Measurements from ENCODE around the gene MRPL37.
"Not testable (repeated sequence)": the region's sequence is repeated elsewhere in the genome, so short reads cannot be mapped to it uniquely, and the experiment has no call there.

Gene MRPL37

DNA sequence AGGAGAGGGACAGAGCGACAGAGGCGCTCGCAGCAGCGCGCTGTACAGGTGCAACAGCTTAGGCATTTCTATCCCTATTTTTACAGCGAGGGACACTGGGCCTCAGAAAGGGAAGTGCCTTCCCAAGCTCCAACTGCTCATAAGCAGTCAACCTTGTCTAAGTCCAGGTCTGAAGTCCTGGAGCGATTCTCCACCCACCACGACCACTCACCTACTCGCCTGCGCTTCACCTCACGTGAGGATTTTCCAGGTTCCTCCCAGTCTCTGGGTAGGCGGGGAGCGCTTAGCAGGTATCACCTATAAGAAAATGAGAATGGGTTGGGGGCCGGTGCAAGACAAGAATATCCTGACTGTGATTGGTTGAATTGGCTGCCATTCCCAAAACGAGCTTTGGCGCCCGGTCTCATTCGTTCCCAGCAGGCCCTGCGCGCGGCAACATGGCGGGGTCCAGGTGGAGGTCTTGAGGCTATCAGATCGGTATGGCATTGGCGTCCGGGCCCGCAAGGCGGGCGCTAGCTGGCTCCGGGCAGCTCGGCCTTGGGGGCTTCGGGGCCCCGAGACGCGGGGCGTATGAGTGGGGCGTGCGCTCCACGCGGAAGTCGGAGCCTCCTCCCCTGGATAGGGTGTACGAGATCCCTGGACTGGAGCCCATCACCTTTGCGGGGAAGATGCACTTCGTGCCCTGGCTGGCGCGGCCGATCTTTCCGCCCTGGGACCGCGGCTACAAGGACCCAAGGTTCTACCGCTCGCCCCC, at the start of gene MRPL37, which contains the start of gene CYB5RL:
TSS of gene MRPL37 (plus strand) at position 403 of the 754 bp plus-strand sequence. CDS start at position 480, 77 bp downstream.
TSS of gene CYB5RL (minus strand) at position 266 of the 754 bp plus-strand sequence. CDS start 4,414 bp downstream, outside the sequence.
- peak; percentile 68 to 80 for DNase-seq (ENCODE audit: low read depth in 2 of 2)

DNA sequence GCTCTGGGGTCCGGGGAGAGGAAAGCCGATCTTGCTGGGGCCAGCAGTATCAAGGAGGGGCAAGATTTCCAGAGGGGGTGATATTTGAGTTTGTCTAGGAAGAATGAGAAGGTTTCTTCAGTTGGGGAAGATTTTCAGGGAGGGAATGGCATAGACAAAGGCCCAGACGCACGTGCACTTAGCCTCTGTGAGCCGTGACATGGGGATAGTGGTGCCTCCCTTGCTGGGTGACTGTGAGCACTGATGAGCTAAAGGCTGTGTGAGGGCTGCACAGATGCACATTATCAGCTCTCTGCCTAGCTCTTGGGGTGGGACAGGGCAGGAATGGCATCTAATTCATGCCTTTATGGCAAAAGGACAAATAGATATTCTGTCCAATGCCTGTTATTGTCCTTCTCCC, 49.0 kb upstream of the MRPL37 start:
- DNase-seq (ENCODE audit: low read depth in 2 of 2) = no peak

DNA sequence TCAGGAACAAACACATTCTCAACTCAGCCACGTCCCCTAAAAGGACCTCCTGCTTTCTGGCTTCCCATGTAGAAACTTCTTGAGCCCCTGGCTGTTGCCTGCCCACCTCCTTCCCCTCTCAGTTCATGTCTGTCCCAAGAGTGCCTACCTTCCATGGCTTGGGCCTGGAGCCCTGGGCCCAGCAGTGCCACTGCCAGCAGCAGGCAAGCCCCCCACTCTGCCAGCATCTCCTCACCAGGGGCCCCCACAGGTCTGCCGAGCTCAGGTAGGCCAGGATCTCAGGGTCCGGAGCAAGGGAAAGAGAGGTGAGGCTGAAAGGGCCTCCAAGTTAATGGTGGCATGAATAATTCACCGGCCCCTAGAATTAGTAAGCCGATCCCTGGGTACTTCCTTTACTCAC, 47.3 kb upstream of the MRPL37 start, which contains the start of gene CDCP2:
TSS of gene CDCP2 (minus strand) at position 305 of the 400 bp plus-strand sequence. CDS start at position 227, 78 bp downstream.
- no peak for DNase-seq (ENCODE audit: low read depth in 2 of 2)

DNA sequence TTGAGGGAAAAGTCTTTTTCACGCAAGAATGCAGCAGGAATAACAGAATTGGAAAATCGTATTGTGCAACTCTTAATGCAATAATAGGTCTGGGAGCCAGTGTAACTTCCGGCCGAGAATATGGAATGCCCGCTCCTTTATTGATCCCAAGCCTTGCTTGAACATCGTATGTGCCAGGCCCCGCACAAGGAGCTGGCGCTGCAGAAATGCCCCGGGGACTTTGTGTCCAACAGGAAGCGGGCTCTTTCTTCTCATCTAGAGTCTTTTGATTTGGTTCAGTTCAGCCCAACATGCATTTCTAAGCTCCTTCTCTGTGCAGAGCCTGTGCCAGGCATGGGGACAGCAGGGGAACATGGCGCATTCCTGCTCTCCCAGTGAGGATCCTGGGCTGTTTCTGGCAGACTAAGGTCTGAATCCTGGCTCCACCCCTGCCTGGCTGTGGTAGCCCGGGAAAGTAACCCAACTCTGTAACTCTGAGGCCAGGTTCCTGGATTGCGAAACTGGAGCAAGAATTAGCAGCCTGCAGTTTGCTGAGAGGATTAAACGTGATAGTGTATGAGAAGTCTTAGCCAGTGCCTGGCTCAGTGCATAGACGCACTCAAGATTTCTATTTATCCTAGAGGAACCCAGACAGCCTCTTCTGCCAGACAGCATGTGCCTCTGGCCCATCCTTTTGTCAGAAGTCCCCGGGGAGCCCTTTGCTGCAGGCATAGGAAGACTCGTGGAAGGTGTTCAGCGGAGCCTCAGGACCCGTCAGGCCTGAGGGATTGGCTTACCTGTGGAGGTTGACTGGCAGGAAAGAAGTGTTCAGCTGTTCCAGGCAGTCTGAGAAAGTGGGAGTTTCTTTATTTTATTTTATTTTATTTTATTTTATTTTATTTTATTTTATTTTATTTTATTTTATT, 46.2 kb upstream of the MRPL37 start:
- DNase-seq (ENCODE audit: low read depth in 2 of 2) = no peak

DNA sequence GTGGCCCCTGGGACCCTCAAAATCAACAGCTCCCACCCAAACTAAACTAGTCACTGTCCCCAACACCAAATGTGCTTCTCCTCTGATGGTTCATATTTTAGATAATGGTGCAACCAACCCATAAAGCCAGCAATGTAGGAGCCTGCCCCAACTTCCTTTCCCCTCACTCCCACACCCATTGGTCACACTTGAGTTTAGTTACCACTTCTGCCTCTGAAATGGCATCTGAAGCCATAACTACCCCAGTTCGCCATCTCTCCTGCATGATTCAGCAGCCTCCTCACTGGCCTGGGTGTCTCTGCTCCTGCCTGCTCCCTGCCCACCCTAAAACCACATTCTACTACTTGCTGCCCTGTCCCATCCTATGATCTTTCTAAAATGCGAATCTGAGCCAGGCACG, 43.8 kb upstream of the MRPL37 start:
- no peak for DNase-seq (ENCODE audit: low read depth in 2 of 2)

DNA sequence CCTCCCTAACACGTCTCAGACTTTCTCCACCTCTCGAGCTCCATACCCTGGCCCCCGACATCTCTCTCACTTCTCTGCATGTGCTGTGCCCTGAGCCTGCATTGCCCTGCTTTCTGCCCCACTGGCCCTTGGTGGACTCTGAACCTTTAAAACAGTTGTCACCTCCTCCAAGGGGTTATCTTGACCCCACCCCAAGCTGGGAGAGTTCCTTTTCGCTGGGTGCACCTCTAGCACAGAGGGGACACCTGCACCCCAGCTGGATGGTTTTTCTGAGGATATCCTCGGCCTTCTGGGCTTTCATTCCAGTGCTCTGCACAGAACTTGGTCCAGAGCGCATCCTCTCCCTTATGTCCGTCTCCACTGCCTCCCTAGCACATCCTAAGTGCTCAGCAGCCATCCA, 43.0 kb upstream of the MRPL37 start:
- no peak for DNase-seq (ENCODE audit: low read depth in 2 of 2)

DNA sequence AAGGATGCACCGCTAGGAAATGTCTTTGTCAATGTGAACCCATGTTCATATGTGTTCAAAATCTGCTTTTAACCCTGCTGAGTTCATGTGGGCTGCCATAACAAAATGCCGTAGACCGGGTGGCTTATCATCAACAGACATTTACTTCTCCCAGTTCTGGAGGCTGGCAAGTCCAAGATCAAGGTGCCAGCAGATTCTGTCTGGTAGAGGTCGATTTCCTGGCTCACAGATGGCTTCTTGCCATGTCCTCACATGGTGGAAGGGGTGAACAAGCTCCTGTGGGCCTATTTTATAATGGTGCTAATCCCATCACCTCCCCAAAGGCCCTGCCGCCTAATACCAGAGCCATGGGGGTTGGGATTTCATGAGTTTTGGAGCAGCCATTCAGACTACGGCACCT, 42.6 kb upstream of the MRPL37 start:
- DNase-seq (ENCODE audit: low read depth in 2 of 2) = no peak

DNA sequence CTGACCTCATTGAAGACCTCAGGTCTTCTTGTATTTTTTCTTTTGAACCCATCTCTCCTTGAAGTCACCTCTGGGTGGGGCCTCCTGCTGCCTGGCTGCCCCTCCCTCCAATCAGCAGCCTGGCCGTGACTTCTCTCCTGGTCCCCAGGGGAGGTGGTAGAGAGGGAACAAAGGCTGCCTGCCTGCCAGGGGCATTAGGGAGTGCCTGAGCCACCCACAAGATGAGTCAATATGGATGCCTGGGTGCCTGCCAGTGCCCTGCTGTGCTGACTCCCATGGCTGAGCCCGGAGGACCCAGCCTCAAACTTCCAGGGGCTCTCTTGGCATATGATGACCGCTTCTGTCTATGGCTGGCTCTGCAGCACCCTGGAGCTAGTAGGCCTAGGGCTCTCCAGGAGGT, 41.9 kb upstream of the MRPL37 start:
- DNase-seq (ENCODE audit: low read depth in 2 of 2) = no peak

DNA sequence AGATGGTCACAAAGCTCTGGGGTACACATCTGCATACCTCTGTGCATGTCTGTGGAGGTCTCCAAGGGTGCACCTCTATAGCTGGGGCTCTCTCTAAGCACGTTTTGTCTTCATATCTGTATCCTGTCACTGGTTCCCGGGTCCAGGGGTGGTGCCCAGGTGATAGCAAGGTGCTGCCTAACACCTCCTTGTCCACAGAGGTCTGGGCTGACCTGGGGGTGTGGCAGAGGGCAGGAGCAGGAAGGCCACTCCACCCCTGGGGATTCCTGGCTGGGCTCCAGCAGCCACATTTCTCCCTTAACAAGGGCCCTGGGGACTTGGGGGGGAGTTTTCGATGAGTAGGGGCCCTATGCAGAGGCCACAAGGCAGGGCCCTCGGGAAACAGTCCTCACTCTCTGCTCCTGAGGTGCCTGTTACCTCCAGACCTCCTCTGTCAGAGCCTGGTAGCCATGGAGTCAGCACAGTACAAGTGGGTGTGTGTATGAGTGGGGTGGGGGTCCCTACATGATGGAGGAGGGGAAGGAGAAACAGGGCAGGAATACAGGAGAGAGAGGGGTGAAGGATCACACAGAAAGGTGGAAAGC, 40.1 kb upstream of the MRPL37 start:
- no peak for DNase-seq (ENCODE audit: low read depth in 2 of 2)

DNA sequence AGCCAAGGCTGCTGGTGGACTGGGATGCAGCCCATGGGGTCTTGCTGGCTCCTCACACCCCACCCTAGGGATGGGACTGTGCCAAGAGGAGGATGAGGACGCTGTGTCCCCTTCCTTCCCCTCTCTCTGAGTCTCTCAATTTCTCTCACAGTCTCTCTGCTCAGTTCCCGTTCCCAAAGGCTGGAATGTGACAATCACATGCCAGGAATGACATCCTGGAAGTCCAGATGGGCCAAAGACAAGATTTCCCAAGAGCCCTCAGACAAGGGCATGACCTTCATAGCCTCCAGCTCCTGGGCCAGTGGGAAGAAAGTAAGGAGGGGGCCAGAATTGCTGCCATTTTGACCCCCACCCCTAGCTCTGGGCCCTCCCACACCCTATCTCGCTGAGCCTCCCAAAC, 39.6 kb upstream of the MRPL37 start:
- no peak for DNase-seq (ENCODE audit: low read depth in 2 of 2)

DNA sequence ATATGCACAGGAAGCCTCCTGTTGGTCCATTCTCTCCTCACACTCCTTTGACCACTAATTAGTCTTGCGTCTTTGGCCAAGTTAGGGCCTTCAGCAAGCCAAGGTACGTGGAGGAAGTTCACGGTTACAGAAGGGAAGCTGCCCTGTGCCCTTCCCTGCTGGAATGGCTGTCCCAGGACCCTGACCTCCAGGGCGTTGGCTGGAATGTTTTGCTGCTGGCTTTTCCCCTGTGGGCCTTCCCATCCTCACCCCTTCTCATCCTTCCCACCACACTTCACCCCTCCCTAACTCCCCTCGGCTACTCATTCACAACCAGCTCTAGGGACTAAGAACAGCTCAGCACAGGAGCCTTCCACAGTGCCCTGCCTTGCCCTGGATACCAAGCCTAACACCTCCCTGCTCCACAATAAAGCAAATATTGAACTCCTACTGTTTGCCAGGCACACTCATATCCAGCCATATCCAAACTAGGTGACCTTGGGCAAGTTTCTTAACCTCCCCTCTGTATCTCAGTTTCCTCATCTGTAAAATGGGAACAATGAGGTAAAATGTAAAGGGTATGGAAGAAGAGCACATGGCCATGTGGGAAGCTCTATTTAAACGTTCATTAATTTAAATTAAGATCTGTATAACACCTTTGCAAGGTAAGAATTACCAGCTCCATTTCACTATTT, 38.3 kb upstream of the MRPL37 start:
- no peak for DNase-seq (ENCODE audit: low read depth in 2 of 2)

DNA sequence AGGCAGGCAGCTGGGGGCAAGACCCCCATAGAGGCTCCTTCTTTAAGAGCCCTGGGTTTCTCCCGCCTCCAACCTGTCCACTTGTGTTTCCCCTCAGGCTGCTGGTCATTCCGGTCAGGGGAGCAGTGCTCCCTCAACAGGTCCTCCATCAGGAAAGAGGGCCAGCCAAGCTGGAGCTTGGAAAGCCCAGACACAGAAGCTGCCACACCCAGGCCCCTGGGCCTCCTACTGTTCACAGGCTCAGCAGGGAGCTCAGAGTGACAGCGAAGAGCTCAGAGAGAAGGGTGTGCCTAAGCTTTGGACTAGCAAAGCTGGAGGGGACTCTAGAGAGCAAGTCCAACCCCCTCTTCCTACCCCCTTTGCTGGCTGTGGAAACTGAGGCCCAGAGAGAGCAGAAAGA, 36.9 kb upstream of the MRPL37 start:
- no peak for DNase-seq (ENCODE audit: low read depth in 2 of 2)

DNA sequence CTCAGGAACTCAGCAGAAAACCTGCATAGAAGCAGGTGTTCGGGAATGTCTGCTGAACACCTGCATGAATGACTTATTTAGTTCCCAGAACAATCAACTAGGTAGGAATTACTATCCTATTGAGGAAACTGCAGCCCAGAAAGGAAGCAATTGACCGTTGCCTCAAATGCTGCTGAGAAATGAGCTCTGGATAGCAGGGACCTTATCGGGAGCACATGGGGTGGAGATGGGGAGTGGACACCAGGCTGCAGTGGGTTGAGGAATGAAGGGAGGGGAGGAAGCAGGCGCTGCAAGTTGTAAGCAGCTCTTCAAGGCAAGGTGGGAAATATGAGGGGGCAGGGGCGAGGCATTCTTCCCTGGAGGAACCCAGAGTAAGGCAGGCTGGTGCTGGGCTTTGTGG, 36.4 kb upstream of the MRPL37 start:
- DNase-seq (ENCODE audit: low read depth in 2 of 2) = no peak

DNA sequence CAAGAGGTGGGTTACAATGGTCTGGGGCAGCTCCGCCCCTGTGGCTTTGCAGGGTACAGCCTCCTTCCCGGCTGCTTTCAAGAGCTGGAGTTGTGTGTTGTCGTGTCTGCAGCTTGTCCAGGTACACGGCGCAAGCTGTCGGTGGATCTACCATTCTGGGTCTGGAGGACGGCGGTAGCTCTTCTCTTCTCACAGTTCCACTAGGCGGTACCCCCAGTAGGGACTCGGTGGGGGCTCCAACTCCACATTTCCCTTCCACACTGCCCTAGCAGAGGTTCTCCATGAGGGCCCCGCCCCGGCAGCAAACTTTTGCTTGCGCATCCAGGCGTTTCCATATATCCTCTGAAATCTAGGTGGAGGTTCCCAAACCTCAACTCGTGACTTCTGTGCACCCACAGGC, 34.8 kb upstream of the MRPL37 start:
- no peak for DNase-seq (ENCODE audit: low read depth in 2 of 2)

DNA sequence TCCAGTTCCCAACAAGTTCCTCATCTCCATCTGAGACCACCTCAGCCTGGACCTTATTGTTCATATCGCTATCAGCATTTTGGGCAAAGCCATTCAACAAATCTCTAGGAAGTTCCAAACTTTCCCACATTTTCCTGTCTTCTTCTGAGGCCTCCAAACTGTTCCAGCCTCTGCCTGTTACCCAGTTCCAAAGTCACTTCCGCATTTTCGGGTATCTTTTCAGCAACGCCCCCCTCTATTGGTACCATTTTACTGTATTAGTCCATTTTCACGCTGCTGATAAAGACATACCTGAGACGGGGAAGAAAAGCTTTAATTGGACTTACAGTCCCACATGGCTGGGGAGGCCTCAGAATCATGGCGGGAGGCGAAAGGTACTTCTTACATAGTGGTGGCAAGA, 33.6 kb upstream of the MRPL37 start:
- DNase-seq (ENCODE audit: low read depth in 2 of 2) = not testable (repeated sequence)

DNA sequence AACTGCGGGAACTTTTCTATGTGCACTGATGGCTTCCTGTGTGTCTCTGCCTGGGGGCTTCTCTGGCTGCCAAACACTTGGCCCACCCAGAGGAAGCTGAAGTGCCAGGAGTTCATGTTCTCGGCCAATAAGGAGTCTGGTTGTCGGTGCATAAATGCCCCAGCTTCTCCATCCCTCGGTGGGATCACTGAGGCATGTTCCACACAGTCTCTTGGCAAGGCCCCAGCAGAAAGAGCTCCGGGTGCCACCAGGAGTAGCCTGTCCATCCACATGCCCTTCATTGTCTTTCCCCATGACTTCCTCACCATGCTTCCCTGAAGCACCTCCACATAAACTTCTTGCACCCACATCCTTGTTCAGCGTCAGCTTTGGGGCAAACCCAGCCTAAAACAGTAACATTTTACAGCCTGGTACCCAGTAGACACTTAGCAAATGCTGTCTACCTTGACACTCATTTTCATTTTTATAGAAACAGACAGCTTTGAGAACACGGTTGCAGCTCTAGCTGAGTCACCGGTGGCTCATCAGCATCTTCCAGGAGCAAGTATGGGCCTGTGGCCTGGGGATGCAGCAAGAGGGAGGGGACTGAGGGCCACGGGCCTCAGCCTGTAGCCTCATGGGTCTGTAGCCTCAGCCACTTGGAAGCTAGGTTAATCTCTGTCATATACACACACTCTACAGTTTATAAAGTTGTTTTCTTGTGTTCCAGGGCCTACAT, 32.4 kb upstream of the MRPL37 start:
- DNase-seq (ENCODE audit: low read depth in 2 of 2) = no peak

DNA sequence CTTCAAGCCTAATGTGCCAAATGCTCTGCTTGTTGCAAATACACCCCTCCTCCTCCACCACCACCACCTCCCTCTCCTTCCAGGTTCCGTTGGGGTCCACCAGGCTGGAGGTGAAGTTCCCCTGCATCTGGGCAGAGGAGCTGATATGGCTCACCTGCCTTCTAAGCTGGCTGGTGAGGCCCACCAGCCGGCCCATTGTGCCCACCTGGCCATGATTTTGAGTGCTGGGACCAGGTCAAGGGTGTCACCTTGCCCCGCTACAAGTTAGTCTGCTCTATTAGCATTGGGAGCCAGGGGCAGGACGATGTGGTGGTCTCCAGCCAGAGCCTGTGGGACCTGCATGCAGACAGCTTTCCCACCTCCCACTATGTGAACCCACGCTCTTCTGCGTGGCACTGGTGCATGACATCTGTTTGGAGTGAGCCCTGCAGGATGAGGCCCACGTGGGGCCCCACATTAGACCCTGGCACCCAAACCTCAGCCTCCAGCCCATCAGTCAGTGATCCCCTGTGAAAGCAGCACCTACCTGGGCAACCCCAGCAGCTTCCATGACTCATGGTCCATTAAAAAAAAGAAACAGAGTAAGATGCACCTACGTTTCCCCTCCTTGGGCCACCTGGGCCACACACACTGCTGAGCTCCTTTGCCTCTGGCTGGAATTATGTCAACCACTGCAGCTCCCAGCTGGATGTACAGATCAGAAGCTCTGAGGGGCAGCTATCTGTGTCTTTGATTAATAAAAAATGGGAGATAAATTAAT, 31.6 kb upstream of the MRPL37 start:
- DNase-seq (ENCODE audit: low read depth in 2 of 2) = no peak

DNA sequence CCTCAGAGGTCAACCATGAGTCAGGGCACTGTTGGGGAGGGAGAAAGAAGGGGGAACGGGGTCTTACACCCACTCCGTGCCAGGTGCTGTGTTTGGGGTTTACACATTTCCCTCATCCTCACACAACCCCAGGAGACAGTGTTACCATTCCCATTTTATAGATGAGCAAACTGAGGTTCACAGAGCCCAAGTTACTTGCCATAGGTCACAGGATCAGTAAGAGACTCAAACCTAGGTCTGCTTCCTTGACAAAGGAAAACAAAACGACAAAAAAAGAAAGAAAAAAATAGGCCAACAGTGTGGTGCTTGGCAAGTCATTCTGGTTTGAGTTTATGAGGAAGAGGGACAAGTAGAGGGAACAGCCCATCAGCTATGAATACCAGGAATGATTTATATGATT, 30.9 kb upstream of the MRPL37 start:
- no peak for DNase-seq (ENCODE audit: low read depth in 2 of 2)

DNA sequence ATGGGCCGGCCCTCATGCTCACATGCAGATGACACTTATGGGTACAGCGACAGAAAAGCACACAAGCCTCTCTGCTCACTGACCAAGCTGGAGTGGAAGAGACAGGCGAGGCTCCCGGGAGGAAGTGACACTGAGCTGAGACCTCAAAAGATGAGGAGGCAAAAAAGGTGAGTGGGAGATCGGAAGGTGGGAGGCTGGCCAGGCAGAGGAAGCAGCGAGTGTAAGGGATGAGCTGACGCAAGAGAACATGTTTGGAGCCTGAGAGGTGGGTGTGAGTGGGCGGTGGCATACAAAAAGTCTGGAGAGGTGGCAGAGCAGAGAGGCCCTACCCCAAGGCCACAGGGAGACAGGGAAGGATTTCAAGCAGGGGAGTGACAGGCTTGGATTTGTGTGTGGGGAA, 29.0 kb upstream of the MRPL37 start:
- DNase-seq (ENCODE audit: low read depth in 2 of 2) = no peak

DNA sequence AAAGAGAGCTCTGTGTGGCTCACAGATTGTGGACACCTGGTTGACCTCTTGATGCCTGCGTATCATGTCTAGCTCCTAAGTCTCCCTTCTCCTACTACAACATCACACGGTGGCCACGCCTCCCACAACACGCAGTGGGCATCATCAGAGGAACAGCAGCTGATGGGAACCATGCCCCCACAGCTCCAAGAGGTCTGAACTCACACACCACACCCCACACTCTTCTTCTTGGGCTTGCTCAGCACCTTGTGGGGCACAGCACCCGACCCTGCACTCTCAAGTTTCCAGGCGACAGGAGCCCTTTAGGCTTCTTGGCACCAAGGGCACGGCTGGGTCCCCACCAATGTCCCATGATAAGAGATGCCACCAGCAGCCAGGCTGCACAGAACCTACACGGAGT, 28.4 kb upstream of the MRPL37 start:
- DNase-seq (ENCODE audit: low read depth in 2 of 2) = no peak
